ENCODE results near the gene PTPRN2.

DNA sequence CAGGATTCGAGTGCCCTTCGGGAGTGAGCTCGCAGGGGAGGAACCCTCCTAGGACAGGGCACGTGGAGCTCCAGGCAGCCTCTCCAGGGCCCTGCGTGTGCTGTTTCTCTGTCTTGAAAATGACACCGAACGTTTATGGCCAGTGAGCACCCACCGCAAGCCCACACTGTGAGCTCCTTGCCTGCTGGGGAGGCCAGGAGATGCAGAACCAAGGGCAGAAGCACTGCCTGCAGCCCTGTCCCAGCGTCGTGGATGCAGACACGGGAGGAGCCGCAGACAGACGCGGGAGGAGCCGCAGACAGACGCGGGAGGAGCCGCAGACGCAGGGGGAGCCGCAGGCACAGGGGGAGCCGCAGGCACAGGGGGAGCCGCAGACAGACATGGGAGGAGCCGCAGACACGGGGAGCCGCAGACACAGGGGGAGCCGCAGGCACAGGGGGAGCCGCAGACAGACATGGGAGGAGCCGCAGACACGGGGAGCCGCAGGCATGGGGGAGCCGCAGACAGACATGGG, 314.4 kb downstream of the PTPRN2 start:
- TF ChIP-seq CTCF (conservative IDR thresholded peaks at IDR 0.05; ENCODE audit: low read length): no peak
- TF ChIP-seq EZH2phosphoT487 (IDR thresholded peaks at IDR 0.05; ENCODE audit: borderline replicate concordance, low read depth, low read length): no peak

Measured in OCI-LY7 (cell line).